ENCODE results near the gene MRTFA. TPM values are rescaled to one million over a fixed set of nuclear protein-coding genes. Genes with fewer than 3 reads are reported as not detected.

MRTFA gene
- total RNA-seq, 2 experiments from 2014 or later: 47.7 to 66.9 TPM

GRCh38 chr22:40593460-40594273 is 42.9 kb downstream of the MRTFA start:
- peak; percentile 73 for DNase-seq (ENCODE audit: low spot score)
- no peaks in the 10 kb centered on the region for H3K9me3 ChIP-seq (ENCODE audit: low read length)
- H3K36me3 ChIP-seq (ENCODE audit: insufficient read depth, low read length): no peaks in the 10 kb centered on the region; the same call in 1 of the 2 replicates
- TF ChIP-seq CTCF (conservative IDR thresholded peaks at IDR 0.05; ENCODE audit: low read length) (no peak; the same call in 1 of the 2 replicates), EZH2phosphoT487 (IDR thresholded peaks at IDR 0.05; ENCODE audit: borderline replicate concordance, low read depth, low read length) (no peak)
- H3K79me2 ChIP-seq (ENCODE audit: insufficient read depth, low read depth, low read length): peaks cover 69% of the 10 kb centered on the region; the same call in 1 of the 2 replicates
- peak overlapping the region; percentile 16; the same call in 1 of the 2 replicates for H2AFZ ChIP-seq (ENCODE audit: low read length)
- H4K20me1 ChIP-seq (ENCODE audit: insufficient read depth, low read length): 0 out of 2 replicates have a peak, but pooled peaks cover 7% of the 10 kb centered on the region
- ChIA-PET CTCF (ENCODE audit: unreplicated experiment) (no interaction called here), POLR2A (interaction anchor here (0.5 to 1.6 kb wide), 7 partner anchors 10 to 532 kb away, joined by 3 to 7 read pairs (median 3); partner anchors contain the start of gene MRTFA)
- H3K4me2 ChIP-seq (ENCODE audit: low read length): peak overlapping the region; percentile 87
- intact Hi-C loops (cut with micrococcal nuclease; ENCODE audit: unreplicated experiment): loop anchor here (5.0 kb wide), 2 partner anchors 44 to 61 kb away; partner anchors contain the start of gene MRTFA
- H3K4me3 ChIP-seq (ENCODE audit: low read depth, low read length, poor library complexity, severe bottlenecking): peak overlapping the region; percentile 54
- peaks cover 67% of the 10 kb centered on the region for H3K4me1 ChIP-seq (ENCODE audit: insufficient read depth, low read length, poor library complexity, severe bottlenecking)
- peak overlapping the region; percentile 78 for H3K27ac ChIP-seq (ENCODE audit: low read depth, low read length, poor library complexity, severe bottlenecking)
- BruUV-seq (replicated peaks): no TSS peak
- H3K9me2 ChIP-seq (ENCODE audit: insufficient read depth, low read length): no peaks in the 10 kb centered on the region

- H3K9me3 ChIP-seq (ENCODE audit: low read length): no peaks in the 10 kb centered on the region
- ChIA-PET CTCF (ENCODE audit: unreplicated experiment) (no interaction called here), POLR2A (interaction anchor here (0.6 to 0.7 kb wide), 2 partner anchors 11 to 84 kb away, joined by 3 read pairs; no protein-coding TSS in a partner anchor)
- 0 out of 2 replicates have a peak, but pooled peaks cover 3% of the 10 kb centered on the region for H4K20me1 ChIP-seq (ENCODE audit: insufficient read depth, low read length)
- peak; percentile 17 for DNase-seq (ENCODE audit: low spot score)
- peak overlapping the region; percentile 54 for H3K4me3 ChIP-seq (ENCODE audit: low read depth, low read length, poor library complexity, severe bottlenecking)
- intact Hi-C loops (cut with micrococcal nuclease; ENCODE audit: unreplicated experiment): loop anchor here (5.0 kb wide), 2 partner anchors 45 to 60 kb away; partner anchors contain the start of gene MRTFA
- H3K36me3 ChIP-seq (ENCODE audit: insufficient read depth, low read length): no peaks in the 10 kb centered on the region; the same call in 1 of the 2 replicates
- BruUV-seq (replicated peaks): no TSS peak
- H3K4me2 ChIP-seq (ENCODE audit: low read length): peak overlapping the region; percentile 87
- TF ChIP-seq EZH2phosphoT487 (IDR thresholded peaks at IDR 0.05; ENCODE audit: borderline replicate concordance, low read depth, low read length): no peak
- peak; percentile 10; the same call in 1 of the 2 replicates for TF ChIP-seq CTCF (conservative IDR thresholded peaks at IDR 0.05; ENCODE audit: low read length)
- H2AFZ ChIP-seq (ENCODE audit: low read length): no peak overlapping the region
- no peaks in the 10 kb centered on the region for H3K9me2 ChIP-seq (ENCODE audit: insufficient read depth, low read length)
- peak overlapping the region; percentile 78 for H3K27ac ChIP-seq (ENCODE audit: low read depth, low read length, poor library complexity, severe bottlenecking)
- H3K4me1 ChIP-seq (ENCODE audit: insufficient read depth, low read length, poor library complexity, severe bottlenecking): peaks cover 58% of the 10 kb centered on the region
- peaks cover 58% of the 10 kb centered on the region; the same call in 1 of the 2 replicates for H3K79me2 ChIP-seq (ENCODE audit: insufficient read depth, low read depth, low read length)
These were observed 44.0 kb downstream of the MRTFA start for GRCh38 chr22:40592352-40593113.
